ENCODE data around the gene RGS10.

- TF ChIP-seq ATF2 (tag by site-specific recombination; IDR thresholded peaks at IDR 0.05; ENCODE audit: low read depth) (no peak), ZNF677 (tag by site-specific recombination; IDR thresholded peaks at IDR 0.05) (no peak), OSR2 (tag by site-specific recombination; IDR thresholded peaks at IDR 0.05) (no peak), ZSCAN30 (tag by site-specific recombination; IDR thresholded peaks at IDR 0.05) (no peak), ZNF19 (tag by site-specific recombination; IDR thresholded peaks at IDR 0.05; ENCODE audit: low read depth) (no peak)
These were observed 35.8 kb upstream of the RGS10 start for GRCh38 chr10:119578355-119578754.

Data from HEK293 (cell line).